Stimulated activated CD4-positive, alpha-beta T cell treated with anti-CD3 and anti-CD28 coated beads, Interleukin-4, amount 100 ng/mL, for 24 hours (primary cell): ENCODE measurements around the gene NOC4L.

Experiments used
- DNase-seq: peaks from one replicate; pipeline ENCODE4 v3.0.0-alpha.2; 2020

The NOC4L gene

DNA sequence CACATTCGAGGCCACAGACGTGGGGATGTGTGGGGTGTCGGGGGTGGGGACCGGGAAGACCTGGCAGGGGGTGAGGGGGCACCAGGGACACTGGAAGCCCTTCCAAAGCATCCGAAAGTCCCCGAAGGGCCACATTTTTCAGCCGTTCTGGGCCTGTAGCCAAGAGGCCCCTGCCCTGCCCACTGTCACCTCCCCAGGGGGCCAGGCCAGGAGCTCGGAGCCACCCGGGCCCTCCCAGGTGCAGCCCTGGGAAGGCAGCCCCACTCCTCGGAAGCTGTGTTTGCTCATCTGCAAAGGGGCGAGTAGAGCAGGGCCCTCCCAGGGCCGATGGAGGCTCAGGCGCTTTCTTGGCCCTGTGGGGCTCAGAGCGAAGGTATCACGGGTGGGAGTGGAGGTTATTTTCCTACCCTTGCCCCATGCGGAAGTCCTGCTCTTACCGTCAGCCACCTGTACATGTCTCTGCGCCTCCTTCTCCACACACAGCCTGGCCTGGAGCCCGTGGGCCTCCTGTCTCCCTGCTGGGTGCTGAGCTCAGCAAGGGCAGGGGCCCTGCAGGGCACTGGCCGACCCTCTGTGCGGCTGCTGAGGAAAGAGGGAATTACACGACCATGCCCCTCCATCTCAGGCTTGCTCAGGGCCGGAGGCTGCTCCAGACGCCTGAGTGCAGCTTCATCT lies 27.2 kb downstream of the NOC4L start:
- no peak for DNase-seq

DNA sequence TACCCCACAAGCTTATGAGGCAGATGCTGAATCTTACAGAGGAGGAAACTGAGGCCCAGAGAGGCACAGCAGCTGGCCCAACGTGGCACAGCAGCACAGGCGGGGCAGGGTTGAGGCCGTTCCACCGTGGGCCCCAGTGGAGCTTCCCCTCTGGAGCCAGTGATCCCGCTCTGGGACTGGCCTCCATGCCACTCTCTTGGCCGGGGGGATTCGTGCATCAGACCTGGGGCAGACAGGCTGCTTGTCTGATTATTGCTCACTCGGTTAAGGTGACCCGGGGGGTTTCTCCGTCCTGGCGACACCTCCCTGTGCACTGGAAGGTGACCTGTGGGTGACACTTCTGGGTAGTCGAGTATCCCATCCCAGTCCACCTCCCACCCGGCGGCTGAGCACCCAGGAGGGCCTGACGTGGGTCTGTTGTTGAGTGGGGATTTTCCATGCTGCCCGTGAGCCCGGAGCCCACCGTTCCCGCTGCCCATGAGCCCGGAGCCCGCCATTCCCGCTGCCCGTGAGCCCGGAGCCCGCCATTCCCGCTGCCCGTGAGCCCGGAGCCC lies 27.8 kb downstream of the NOC4L start:
- DNase-seq = no peak

DNA sequence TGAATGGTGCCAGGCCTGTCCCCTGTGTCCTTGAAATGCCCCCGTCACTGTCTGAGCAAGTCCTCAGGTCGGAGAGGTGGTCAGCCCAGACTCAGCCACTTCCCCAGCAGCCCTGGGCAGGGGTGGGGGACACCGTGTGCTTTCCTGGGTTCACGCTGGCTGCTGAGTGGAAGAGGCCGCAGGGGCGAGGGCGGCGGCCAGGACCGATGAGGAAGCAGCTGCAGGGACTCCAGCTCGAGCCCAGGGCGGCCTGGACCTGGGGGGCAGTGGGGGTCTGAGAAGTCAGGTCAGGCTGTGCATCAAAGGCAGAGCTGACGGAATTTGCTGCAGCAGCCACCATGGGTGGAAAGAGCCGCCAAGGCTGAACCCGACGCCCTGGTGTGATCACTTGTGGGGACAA lies 28.4 kb downstream of the NOC4L start:
- no peak for DNase-seq

DNA sequence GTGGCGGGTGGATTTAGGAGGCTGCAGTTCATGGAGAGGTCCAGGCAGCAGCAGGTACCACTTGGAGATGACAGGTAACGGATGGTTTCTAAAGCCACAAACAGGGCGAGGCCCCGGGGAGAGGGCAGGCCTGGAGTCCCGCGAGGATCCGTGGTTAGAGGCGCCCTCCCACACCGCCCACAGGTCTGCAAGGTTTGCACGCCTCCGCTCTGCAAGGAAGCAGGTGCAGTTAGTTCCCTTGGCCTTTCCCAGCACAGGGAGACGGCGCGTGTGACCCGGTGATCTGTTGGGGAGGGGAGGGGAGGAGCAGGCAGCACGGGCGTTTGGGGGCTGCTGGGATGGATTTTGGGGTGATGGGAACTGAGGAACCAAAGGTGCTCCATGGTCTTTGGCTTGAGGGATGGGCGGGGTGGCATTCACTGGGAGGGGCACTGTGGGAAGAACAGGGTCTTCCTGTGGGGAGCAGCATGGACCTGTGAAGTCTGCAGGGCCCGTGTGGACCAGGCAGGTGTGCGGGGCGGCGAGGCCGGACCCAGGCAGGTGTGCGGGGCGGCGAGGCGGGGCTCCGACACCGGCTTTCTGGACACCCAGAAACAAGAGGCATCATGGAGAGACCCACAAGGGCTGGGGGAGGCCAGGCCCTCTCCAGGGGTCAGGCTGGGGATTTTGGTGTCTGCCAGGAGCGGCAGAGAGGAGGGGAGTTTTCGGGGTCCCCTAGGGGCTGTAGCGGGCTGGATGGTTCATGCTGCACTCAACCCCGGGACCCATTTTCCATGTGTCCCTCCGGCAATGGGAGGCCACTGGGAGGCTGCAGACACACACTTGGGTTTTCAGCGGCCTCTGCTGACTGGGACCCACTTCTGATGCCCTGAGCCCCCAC lies 29.1 kb downstream of the NOC4L start:
- DNase-seq = no peak

DNA sequence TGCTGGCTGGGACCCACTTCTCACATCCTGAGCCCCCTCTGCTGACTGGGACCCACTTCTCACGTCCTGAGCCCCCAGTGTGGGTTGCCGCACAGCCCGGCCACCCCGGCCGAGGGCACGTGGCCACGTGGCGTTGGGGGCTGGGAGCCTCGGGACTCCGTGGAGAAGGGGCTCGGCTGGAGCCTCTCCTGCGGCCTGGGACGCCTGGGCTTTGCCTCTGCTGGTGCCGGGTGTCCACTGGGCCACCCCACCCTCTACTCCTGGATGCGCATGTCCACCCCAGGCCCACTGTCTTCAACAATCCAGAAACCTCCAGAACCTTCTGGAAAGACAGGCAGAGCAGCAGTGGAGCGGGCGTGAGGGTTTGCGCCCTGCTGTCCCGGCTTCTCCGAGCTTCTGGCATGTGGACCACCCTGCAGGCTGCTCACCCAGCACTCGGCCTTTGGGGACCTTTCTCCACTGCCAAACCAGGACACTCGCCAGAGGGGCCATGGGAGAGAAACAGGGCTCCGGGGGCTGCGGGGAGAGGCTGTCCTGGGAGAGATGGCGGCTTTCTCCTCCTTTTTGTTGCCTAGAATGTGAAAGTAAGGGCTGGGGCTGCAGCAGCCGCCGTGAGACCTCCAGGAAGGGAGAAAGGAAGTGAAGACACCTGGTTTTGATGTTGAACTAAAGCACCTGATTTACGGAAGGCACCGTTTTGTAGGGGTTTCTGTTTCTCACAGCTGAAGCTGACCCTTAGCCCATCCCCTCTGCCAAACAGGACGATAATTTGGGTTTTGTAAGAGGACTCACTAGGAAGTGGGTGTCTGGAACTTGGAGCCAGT lies 30.0 kb downstream of the NOC4L start:
- DNase-seq = no peak

DNA sequence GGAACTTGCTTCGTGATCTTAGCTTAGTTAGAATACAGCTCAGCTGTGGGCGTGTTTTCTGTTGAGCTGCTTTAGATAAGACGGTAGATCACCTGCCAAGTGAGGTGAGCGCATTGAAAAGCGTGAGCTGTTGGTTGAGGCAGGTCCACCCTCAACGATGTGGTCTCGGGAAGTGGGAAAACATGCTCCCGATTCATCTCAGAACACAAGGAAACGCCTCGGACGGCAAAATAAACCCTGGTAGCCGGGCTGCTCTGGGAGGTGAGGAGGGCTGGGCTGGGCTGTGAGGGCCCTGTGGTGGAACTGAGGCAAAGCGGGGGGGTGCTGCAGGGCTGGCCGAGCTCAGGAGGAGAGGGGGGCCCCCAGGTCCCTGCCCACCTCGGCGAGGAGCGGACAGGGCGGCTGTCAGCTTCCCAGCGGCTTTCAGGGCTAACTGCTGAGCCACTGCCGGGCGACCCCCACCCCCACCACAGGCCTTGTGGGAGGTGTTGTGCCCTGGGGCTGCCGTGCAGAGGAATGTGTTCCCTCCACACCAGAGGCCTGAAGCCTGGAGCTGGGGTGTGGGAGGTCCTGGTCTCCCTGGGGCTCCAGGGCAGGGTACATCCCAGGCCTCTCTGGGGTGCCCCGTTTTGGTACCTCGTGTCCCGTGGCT lies 30.7 kb downstream of the NOC4L start:
- DNase-seq = no peak

DNA sequence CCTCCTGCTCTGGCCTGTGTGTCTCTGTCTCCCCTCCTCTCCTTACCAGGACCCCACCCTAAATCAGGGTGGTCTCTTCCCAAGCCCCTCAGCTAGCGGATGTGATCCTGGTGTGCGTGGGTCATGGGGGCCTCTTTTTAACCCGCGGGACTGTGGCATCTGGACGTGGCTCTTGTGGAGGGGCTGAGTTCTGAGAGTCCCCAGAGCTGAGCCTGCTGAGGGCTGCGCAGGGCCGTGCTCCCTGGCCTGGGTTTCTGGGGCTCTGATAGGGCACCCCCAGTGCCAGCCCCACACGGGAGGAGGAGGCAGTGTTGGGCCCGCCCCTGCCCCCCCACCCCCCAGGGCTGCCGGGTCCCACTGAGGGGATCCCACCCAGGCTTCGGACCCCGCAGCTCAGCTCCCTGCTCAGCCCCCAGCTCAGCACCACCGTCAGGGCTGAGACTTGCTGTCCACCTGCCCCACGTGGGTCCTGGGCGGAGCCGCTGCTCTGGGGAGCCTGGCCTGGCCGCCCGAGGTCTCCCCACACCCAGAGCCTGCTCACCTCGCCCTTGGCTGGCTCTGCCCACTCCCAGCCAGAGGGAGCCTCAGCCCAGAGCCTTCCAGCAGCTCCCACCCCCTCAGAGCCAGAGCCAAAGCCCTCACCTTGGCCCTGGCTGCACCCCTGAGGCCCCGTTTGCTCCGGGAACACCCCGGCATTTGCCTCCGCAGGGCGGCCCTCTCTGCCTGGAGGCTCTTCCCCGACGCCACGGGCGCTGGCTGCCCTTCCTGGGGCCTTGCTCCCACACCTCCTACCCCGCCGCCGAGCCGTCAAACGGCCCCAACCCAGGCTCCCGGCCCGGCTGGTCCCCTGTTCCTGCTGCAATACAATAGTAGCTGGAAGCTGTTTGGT lies 31.5 kb downstream of the NOC4L start:
- DNase-seq = no peak

DNA sequence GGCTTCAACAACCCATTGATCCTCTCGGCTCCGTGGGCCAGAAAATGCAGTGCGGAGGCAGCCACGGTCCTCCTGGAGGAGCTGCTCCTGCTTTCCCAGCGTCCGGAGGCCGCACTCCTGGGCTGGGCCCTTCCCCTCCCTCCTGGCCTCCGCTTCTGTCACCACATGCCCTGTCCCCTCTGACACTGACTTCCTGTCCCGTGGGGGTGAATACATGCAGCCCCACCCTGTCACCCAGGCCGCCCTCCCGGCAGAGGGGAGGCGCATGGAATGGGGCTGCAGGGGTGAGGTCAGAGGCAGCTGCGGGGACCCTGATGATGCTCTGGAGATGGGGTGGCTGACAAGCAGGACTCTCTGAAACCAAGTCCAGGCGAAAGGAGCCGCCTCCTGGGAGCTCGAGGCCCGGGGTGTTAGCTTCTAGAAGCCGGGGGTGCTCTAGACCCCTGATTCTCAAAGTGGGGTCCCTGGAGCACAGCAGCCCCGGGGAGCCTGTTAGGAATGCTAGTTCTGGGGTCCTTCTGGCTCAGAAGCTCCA lies 32.2 kb downstream of the NOC4L start:
- no peak for DNase-seq

DNA sequence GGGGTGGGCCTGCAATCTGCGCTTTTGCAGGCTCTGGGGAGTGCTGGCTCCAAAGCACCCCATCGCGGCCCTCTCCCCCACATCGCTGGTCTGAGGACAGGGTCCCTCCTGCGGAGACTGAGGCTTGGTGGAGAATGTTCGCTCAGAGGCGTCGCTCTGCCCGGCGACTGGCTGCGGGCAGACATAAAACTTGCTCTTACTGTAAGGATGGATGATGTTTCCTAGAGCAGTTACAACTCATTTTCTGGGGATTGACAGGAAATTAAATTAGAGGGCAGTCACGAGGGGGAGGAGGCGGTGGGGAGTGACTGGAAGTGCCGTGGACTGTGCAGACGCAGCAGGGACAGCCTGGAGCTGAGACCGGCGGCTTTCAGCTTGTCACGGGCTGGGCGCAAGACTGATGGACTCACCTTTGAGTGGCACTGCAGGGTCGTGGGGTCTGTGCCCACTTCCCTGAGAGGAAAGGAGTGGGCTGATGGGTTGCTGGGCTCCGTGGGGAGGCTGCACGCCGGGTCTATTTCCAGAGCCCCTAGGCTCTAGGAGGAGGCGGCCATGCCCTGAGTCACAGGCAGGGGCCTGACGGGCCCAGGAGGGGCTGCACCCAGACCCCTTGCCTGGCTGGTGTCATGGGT lies 32.8 kb downstream of the NOC4L start:
- no peak for DNase-seq

DNA sequence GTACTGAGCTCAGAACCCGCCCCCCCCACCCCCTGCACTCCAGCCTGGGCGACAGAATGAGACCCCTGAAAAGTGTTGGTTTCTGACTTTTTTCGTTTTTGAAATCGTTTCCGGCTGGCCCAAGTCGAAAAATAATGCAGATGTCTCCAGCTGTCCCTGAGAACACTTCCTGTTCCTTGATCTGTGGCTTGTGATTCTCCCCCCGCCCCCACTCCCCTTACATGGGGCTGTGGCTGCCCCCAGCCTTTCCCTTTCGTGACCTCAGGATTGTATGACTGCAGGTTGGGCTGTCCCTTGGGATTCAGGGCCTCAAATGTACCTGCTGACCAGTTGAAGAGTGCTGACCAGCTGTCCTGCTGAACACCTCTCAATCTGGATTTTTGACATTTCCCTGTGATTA lies 34.1 kb downstream of the NOC4L start:
- no peak for DNase-seq

DNA sequence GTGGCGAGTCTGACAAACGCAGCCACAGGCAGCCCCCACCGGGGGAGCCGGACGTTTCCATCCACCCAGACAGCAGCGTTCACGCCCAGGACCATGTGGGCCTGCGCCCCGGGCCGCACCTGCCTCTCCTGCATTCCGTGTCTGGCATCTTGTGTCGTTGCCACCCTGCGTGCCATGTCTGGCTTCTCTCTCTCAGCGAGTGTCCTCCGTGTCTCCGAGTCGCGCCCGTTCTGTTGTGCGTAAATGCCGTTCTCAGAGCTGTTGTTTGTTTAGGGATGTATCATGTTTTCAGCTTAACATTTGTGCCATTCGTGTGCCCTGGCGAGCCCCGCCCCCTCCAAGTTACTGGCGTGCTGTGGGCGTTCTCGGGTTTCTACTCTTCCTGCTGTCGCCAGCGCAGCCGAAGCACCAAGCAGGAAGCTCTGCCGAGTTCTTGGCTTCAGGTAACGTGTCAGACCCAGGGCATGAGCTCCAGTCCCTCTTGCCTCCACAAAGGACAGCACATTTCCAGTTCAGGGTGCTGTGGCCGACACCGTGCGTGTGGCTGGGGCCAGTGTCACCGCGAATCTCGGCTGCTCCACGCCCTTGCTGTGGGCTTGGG lies 34.6 kb downstream of the NOC4L start:
- DNase-seq = peak; percentile 59

DNA sequence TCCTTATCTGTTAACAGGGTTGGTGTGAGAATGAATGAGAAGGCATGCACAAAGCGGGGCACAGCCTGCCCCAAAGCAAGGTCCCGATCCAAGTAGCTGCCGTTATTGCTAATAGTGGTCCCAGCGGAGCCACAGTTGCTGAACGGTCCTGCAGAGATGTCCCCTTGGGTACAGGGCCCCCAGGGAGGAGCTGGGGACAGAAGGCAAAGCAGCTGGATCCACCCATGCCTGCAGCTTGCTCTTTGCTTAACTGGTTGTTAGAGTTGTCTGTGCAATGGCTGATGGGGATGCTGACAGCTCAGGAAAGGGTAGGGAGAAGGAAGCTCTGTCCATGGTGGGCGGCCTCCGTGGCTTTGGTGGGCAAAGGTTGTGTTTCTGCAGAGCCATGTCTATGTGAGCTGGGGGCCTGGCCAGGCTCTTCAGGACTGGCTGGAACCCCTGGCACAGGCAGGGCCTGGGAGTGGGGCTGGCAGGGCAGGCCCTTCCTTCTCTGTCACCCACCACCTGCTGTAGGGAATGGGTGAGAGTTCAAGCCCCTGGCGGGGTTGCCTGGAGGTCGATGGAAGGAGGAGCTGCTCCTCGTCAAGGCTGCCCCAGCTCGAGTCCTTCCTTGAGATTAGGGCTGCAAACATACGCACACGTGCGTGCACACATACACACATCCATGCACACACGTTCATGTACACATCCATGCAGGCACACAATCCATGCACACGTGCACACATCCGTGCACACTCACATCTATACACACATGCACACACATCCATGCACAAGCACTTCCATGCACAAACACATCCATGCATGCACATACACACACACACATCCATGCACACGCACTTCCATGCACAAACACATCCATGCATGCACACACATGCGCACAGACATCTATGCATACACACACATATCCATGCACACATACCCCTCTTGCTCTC lies 35.4 kb downstream of the NOC4L start:
- DNase-seq = no peak

DNA sequence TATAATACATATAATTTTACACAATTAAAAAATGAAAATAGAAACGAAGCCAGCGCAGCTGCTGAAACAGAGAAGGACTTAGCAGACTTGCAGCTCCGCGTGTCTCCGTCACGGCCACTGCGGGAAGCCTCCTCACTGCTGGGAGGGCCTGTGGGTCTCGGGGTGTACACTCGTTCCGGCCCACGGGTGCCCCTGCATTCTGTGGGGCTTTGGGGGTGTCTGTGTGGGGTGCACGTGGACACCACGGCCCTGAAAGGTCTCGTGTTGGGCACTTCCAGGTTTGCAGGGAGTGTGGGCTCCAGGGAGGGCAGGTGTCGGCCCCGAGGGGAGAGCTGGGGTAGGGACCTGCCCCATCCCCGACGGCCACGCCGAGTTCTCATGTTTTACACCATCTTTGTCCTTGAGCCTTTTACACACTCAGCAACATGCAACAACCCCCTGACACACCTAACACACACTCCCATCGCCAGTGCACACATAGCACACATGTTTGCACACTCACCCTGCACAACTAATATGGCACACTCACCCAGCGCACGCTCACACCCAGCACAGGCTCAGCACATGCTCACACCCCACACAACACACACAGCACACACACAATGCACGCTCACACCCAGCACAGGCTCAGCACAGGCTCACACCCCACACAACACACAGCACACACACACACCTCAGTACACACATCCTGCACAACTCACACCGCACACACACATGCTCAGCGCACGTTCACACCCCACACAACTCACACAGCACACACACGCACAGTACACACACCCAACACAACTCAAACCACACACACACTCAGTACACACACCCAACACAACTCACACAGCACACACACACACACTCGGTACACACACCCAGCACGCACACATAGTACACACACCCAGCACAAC lies 36.6 kb downstream of the NOC4L start:
- DNase-seq = no peak

DNA sequence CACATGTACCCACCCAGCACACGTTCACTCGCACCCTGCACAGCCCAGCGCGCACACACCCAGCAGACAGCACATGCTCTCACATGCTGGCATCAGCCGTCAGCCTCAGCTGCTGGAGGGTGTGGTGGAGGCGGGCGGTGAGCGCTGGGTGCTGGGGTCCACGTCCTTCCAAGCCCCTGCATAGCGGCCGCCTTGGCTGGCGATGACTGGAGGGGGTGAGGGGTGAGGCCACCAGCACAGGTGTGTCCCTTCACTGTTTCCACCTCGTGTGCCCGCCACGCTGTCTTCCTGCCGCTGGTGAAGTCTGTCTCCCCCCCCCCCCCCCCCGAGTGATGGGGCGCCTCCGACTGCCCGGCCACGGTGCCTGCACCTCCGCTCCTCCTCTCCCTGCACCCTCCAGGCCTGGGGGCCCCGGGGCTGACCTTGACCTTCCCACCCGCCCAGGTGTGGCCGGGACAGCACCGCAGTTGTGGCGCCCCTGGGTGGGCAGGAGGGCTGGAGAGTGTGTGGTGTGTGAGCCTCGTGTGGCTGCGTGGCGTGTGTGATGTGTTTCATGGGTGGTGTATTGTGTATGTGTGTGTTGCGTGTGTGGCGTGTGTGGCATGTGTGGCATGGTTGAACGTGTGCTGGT lies 37.4 kb downstream of the NOC4L start:
- DNase-seq = no peak

DNA sequence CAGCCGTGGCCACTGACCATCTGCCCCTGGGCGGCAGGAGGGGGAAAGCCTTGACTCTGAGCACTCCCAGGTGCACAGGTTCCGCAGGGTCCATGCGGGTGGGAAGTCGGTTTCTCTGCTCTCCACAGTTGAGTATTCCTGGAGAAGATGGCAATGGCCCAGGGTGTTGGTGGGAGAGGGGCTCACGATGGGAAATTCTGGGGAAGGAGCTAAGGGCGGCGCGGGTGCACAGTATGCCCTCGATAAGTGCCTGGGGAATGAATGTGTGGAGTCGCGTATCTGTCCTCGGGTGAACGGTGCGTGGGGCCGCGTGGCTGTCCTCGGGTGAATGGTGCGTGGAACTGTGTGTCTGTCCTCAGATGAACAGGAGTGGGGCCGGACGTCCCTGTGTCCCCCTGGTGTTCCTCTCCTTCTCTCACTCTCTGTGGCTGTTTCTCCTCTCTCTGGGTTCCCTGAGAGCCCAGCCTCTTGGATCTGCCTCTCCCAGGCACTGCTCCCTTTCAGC lies 38.0 kb downstream of the NOC4L start:
- no peak for DNase-seq

DNA sequence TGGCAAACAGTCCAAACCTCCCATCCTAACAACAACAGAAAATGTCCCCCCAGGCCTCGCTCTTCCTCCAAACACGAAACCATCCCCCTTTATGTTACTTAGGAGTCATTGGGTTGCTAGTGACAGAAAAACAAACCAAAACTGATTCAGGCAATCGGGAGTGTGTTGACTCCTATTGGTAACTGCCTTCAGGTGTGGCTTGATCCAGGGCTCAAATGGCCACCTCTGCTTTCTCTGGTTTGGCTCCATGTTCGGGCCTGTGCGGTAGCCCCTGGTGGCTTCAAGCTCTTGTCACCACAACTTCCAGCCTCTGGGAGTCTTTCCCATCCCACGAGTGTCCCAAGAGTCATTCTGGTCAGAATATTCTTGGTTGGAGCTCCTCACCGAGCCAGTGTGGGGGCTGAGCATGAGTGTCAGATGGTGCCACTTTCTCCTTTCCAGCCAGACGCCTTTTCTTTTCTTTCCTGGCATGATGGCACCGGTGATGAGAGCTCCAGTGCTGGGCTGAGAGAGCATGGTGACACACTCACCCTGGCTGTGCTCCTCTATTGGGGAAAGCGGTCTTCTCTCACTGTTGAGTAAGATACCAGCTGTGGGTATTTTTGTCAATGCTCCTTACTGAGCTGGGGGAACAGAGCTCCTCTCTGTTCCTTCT lies 38.6 kb downstream of the NOC4L start:
- DNase-seq = no peak

DNA sequence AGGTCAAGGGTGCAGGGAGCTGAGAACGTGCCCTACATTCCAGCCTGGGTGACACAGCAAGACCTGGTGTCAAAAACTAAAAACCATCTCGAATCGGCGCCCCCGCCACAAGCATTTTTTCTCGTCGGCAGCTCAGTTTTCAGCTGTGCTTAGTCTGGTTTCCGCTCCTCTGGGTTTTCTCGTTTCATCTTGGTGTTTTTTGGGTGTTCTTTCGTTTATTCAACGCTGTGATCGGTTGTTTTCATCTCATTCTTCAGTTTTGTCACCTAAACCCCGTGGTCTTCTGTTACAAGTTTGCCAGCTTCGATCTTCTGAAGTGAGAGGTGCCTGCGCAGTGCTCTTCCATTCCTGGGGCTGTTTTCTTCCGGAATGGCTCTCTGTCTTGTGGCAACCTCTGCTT lies 41.4 kb downstream of the NOC4L start:
- peak; percentile 19 for DNase-seq
